ENCODE results near the gene KSR2.
"Not testable (repeated sequence)": the region's sequence is repeated elsewhere in the genome, so short reads cannot be mapped to it uniquely, and the experiment has no call there.

The KSR2 gene

GRCh38 chr12:117967512-117967911 lies 1.3 kb downstream of the KSR2 start:
- DNase-seq, result no peak

- DNase-seq, result no peak
Observed at GRCh38 chr12:117967043-117967442, 1.7 kb downstream of the KSR2 start.

GRCh38 chr12:117966511-117966910 lies 2.3 kb downstream of the KSR2 start:
- DNase-seq, result no peak

- no peak for DNase-seq
Observed at GRCh38 chr12:117963836-117964235, 5.0 kb downstream of the KSR2 start.

- no peak for DNase-seq
Observed at GRCh38 chr12:117936722-117937484, 31.9 kb downstream of the KSR2 start.

GRCh38 chr12:117933545-117933944 lies 35.2 kb downstream of the KSR2 start:
- no peak for DNase-seq

GRCh38 chr12:117926391-117926899 lies 42.3 kb downstream of the KSR2 start:
- no peak for DNase-seq

GRCh38 chr12:117921929-117922777 lies 46.6 kb downstream of the KSR2 start:
- DNase-seq, result no peak

GRCh38 chr12:117919479-117919878 lies 49.3 kb downstream of the KSR2 start:
- DNase-seq, result no peak

GRCh38 chr12:117914686-117915085 lies 54.1 kb downstream of the KSR2 start:
- no peak for DNase-seq

GRCh38 chr12:117912756-117913155 lies 56.0 kb downstream of the KSR2 start:
- DNase-seq, result no peak

- DNase-seq, result no peak
Observed at GRCh38 chr12:117908411-117908810, 60.4 kb downstream of the KSR2 start.

- DNase-seq, result no peak
Observed at GRCh38 chr12:117907108-117907689, 61.6 kb downstream of the KSR2 start.

GRCh38 chr12:117904051-117904450 lies 64.7 kb downstream of the KSR2 start:
- DNase-seq, result no peak

- DNase-seq, result no peak
Observed at GRCh38 chr12:117903110-117903840, 65.5 kb downstream of the KSR2 start.

GRCh38 chr12:117901631-117902030 lies 67.2 kb downstream of the KSR2 start:
- no peak for DNase-seq

GRCh38 chr12:117900561-117900960 lies 68.2 kb downstream of the KSR2 start:
- no peak for DNase-seq

GRCh38 chr12:117897372-117898161 lies 71.2 kb downstream of the KSR2 start:
- no peak for DNase-seq

GRCh38 chr12:117896009-117896408 lies 72.8 kb downstream of the KSR2 start:
- DNase-seq, result no peak

- no peak for DNase-seq
Observed at GRCh38 chr12:117892441-117892840, 76.3 kb downstream of the KSR2 start.

- not testable (repeated sequence) for DNase-seq
Observed at GRCh38 chr12:117891265-117891664, 77.5 kb downstream of the KSR2 start.

GRCh38 chr12:117890644-117891043 lies 78.1 kb downstream of the KSR2 start:
- DNase-seq, result no peak
